HUES64 (cell line): ENCODE results near the gene PRKAR1A.

Experiments used
- H3K27ac ChIP-seq: 2 replicates; pipeline ENCODE4 v1.7.0; 2013; ENCODE audit warnings: low read depth, low read length, inconsistent platforms
- H3K27me3 ChIP-seq: 2 replicates; pipeline ENCODE4 v1.6.1; 2013; ENCODE audit warnings: mild to moderate bottlenecking, low read length; ENCODE audit not compliant: insufficient read depth
- H3K36me3 ChIP-seq: 2 replicates; pipeline ENCODE4 v1.6.1; 2013; ENCODE audit warnings: mild to moderate bottlenecking, low read length; ENCODE audit not compliant: insufficient read depth
- H3K4me1 ChIP-seq: 2 replicates; pipeline ENCODE4 v1.6.1; 2013; ENCODE audit warnings: mild to moderate bottlenecking, low read length, moderate library complexity; ENCODE audit not compliant: insufficient read depth
- H3K4me3 ChIP-seq: 2 replicates; pipeline ENCODE4 v1.5.1; 2013; ENCODE audit warnings: mild to moderate bottlenecking, low read length, moderate library complexity
- H3K9ac ChIP-seq: 2 replicates; pipeline ENCODE4 v1.6.1; 2013; ENCODE audit warnings: mild to moderate bottlenecking, low read depth, low read length
- H3K9me3 ChIP-seq: 2 replicates; pipeline ENCODE4 v1.6.1; 2013; ENCODE audit warnings: low read depth, low read length; ENCODE audit not compliant: insufficient read depth
- WGBS: fragments of 150-250, 120-280 bp; methylation state at CpG from one replicate; pipeline ENCODE4 v1.1.7; 2013; ENCODE audit warnings: missing lambda C conversion rate; 5-methylcytosine and 5-hydroxymethylcytosine counted together

Gene PRKAR1A

DNA sequence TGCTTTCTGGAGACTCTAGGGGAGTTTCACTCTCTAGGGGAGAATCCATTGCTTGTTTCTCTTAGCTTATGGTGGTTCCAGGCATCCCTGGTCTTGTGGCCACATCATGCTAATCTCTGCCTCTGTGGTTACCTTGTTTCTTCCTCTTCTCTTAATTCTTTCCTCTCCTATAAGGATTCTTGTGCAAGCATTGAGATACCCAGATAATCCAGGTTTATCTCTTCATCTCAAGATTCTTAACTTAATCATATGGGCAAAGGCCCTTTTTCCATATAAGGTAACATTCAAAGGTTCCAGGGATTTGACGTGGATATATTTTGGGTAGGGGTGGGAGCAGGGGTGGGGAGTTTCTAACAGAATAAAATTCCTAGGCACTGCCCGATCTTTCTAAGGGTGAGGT is 56.4 kb downstream of the PRKAR1A start:
- Histone ChIP-seq H3K4me3 (no peak overlapping the region), H3K36me3 (no peaks in the 10 kb centered on the region), H3K4me1 (no peaks in the 10 kb centered on the region), H3K9ac (no peak overlapping the region), H3K27me3 (no peaks in the 10 kb centered on the region), H3K27ac (no peak overlapping the region), H3K9me3 (no peaks in the 10 kb centered on the region)
- WGBS, result 81% methylated on average over 2 of the region's 2 CpGs

DNA sequence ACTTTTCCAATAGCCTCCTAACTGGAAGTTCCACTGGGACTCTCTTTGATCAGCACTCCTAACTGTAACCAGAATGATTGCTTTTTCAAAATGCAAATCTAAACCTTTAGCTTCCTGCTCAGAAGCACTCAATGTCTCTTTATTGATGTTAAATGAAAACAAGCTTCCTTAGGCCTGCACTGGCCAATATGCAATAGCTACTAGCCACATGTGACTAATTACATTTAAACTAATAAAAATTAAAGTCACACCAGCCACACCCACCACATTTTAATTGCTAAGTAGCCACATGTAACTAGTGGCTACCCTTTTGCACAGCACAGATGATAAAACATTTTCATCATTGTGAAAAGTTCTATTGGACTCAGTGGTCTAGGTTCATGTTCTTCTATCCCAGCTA is 57.1 kb downstream of the PRKAR1A start:
- H3K4me1 ChIP-seq, result no peaks in the 10 kb centered on the region
- H3K27me3 ChIP-seq, result no peaks in the 10 kb centered on the region
- no peak overlapping the region for H3K4me3 ChIP-seq
- H3K36me3 ChIP-seq, result no peaks in the 10 kb centered on the region
- no peak overlapping the region for H3K27ac ChIP-seq
- H3K9ac ChIP-seq, result no peak overlapping the region
- no peaks in the 10 kb centered on the region for H3K9me3 ChIP-seq

DNA sequence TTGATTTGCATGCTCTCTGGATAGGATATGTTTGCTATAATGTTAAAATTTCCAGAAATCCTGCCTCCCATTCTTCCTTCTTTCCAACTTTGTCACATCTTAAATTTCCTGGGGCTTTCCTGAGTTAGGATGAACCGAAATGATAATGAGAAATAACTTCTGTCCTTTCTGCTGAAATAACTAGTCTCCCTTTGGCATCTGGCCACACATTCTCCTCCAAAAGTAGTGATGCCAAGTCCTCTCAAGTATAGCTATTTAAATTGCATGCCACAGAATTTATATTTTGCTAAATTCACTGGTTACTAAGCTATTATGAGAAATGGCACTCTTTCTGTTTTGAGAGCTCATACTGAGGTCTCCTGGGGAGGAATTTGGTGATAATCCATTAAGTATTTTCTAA is 58.3 kb downstream of the PRKAR1A start:
- H3K4me3 ChIP-seq, result no peak overlapping the region
- H3K9ac ChIP-seq, result no peak overlapping the region
- no peaks in the 10 kb centered on the region for H3K9me3 ChIP-seq
- H3K36me3 ChIP-seq, result no peaks in the 10 kb centered on the region
- 89% methylated on average over 1 of the region's 1 CpG for WGBS
- no peaks in the 10 kb centered on the region for H3K27me3 ChIP-seq
- no peak overlapping the region for H3K27ac ChIP-seq
- no peaks in the 10 kb centered on the region for H3K4me1 ChIP-seq

DNA sequence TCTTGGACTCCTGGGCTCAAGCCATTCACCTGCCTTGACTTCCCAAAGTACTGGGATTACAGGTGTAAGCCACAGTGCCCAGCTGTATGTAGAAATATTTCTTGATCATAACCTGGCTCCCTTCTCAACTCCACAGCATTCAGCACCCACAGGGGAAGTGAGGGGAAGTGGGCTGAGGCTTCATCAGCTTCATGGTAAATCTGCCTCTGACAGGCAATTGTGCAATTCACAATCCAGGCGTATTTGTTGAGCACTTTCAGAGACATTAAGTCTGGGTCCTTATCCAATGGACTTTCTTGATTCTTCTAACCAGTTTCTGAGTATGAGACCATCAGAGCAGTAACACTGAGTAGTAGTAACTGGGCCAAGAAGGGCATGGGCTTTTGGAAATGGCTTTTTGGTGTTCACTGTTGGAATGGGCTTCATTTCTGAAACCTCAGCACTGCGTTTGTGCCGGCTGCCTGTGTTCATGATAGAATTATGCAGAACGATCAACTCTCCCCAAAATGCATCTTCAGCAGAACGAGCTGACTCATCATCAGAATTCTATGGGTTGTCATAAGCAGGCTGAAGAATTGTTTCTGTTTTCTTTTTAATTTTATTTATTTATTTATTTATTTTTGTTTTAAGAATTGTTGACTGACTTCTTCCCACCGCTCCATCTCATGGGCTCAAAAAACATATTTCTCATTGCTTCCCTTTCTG is 60.1 kb downstream of the PRKAR1A start:
- Histone ChIP-seq H3K4me3 (no peak overlapping the region), H3K4me1 (no peaks in the 10 kb centered on the region), H3K27ac (no peak overlapping the region), H3K27me3 (no peaks in the 10 kb centered on the region), H3K36me3 (no peaks in the 10 kb centered on the region), H3K9ac (no peak overlapping the region), H3K9me3 (no peaks in the 10 kb centered on the region)
- 98% methylated on average over 6 of the region's 6 CpGs for WGBS

DNA sequence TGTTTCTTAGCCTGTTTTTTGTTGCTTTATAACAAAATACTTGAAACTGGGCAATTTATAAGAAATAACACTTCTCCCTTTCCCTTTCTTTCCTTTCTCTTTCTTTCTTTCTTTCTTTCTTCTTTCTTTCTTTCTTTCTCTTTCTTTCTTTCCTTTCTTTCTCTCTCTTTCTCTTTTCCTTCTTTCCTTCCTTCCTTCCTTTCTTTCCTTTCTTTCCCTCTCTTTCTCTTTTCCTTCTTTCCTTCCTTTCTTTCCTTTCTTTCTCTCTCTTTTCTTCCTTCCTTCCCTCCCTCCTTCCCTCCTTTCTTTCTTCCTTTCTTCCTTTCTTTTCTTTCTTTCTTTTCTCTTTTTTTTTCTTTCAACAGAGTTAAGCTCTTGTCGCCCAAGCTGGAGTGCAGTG is 61.1 kb downstream of the PRKAR1A start:
- Histone ChIP-seq H3K27me3 (no peaks in the 10 kb centered on the region), H3K9ac (no peak overlapping the region), H3K27ac (no peak overlapping the region), H3K4me3 (no peak overlapping the region), H3K36me3 (no peaks in the 10 kb centered on the region), H3K9me3 (no peaks in the 10 kb centered on the region), H3K4me1 (no peaks in the 10 kb centered on the region)
- 81% methylated on average over 1 of the region's 1 CpG for WGBS

DNA sequence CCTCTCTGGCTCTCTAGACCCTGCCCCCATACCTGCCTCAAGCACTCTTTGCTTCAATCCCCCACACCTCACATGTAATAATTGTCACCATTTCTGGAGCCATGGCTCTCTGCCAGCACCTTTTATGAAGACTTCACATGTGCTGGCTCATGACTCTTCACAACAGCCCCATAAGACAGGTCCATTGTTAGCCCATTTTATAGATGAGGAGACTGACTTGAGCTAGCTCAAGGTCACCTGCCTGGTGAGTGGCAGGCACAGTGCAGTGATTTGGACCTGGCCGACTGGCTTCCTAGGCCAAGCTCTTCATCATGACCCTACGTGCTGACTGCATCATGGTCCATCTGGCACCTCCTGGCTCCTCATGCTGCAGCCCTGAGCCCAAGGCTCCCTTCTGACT is 63.9 kb downstream of the PRKAR1A start:
- H3K4me1 ChIP-seq, result no peaks in the 10 kb centered on the region
- H3K9ac ChIP-seq, result no peak overlapping the region
- no peaks in the 10 kb centered on the region for H3K36me3 ChIP-seq
- no peak overlapping the region for H3K4me3 ChIP-seq
- no peaks in the 10 kb centered on the region for H3K27me3 ChIP-seq
- H3K9me3 ChIP-seq, result no peaks in the 10 kb centered on the region
- 96% methylated on average over 2 of the region's 2 CpGs for WGBS
- H3K27ac ChIP-seq, result no peak overlapping the region

DNA sequence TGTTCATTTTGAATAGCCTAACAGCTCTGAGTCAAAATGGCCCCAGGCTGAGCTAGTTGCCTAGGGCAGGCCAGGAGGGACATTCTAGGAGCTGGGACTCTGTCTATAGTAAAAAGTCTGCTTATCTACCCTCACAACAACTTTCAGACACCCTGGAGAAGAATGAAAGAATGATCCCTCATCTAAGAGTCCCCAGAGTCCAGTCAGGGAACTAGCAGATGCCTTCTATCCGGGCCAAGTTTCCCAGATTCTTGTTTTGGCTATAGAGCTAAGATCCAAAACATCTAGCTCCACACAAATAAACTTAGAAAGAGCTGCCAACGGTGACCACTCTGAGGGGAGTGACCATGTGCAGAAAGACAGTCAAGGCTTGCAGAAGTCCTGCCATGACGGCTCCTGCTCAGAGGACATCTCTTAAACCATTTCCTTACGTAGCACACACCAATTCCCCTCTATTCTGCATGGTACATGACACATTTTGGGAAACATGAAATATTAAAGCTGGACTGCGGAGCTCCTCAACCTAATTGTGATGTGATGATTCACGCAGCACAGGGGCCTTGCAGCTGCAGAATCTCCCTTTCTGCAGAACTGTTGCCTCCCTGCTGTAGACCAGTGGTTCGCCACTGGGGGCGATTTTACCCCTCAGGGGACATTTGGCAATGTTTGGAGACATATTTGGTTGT is 64.7 kb downstream of the PRKAR1A start:
- H3K4me1 ChIP-seq, result no peaks in the 10 kb centered on the region
- no peaks in the 10 kb centered on the region for H3K9me3 ChIP-seq
- no peaks in the 10 kb centered on the region for H3K27me3 ChIP-seq
- 85% methylated on average over 8 of the region's 8 CpGs for whole genome bisulfite sequencing
- H3K9ac ChIP-seq, result no peak overlapping the region
- H3K4me3 ChIP-seq, result no peak overlapping the region
- no peaks in the 10 kb centered on the region for H3K36me3 ChIP-seq
- H3K27ac ChIP-seq, result no peak overlapping the region

DNA sequence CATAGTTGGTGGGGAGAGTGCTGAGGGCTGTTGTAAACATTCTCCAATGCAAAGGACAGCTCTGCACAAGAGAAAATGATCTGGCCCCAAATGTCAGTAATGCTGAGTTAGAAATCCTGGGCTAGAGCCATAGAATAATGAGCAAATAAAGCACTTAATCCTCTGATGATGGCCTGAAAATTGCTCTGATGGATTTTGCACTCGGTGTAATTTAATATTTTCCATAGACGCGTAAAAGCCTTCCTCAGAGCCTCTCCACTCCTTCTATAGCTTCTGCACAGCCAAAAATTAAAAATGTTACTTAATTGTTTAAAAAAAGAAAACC is 65.2 kb downstream of the PRKAR1A start:
- Histone ChIP-seq H3K9ac (no peak overlapping the region), H3K4me3 (no peak overlapping the region), H3K9me3 (no peaks in the 10 kb centered on the region), H3K27me3 (no peaks in the 10 kb centered on the region), H3K27ac (no peak overlapping the region), H3K4me1 (no peaks in the 10 kb centered on the region), H3K36me3 (no peaks in the 10 kb centered on the region)
- 82% methylated on average over 3 of the region's 3 CpGs for WGBS

DNA sequence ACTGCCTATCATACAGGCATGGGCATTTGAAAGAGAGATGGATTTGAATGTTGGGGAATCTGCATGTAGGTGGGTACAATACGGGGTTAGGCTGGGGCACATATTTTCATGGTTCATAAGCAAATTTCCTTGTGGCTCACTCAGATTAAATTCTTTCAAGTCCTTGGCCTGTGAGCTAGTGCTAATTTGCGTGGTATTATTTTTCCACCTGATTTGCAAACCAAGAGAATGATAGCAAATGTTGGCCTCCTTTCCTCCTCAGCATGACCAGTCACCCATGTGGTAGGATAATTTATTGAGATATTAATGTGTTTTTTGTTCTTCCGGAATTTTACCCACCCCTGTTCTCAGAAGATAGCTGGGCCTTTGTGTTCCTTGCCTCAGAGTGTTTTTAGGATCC is 66.0 kb downstream of the PRKAR1A start:
- Histone ChIP-seq H3K27ac (no peak overlapping the region), H3K36me3 (no peaks in the 10 kb centered on the region)

DNA sequence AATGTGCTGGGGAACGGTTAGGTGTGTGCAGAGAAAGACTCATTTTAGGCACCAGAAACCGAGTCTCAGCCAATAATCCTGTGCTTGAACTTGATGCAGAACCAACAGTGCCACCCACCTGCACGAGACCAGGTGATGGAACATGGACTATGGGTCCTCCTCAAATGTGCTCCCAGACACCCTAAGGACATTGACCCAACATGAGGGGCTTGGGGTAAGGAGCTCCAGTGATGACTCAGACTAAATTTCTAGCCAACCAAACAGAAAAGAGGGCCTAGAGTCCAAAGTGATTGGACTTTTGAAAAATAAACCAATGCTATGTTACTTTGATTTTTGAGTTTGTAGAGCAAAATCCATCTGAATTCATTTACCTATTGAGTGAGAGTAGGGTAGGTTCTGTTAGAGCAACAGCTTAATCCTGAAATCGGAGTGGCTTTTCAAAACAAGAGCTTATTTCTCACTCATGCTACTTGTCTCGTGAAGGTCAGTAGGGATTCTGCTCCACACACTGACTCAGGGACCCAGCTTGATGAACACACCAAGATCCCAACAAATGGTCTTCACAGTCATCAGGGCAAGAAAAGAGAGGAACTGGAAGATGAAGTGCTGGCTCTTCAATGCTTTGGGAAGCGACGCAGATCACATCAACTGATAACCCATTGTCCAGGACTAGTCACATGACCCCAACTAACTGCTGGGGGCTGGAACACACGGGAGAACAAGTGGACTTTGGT is 67.1 kb downstream of the PRKAR1A start:
- Histone ChIP-seq H3K9me3 (no peaks in the 10 kb centered on the region), H3K27me3 (no peaks in the 10 kb centered on the region), H3K36me3 (no peaks in the 10 kb centered on the region), H3K9ac (no peak overlapping the region), H3K4me1 (no peaks in the 10 kb centered on the region), H3K4me3 (no peak overlapping the region), H3K27ac (no peak overlapping the region)
- 92% methylated on average over 8 of the region's 8 CpGs for WGBS

More for the DNA sequence above, 66.0 kb downstream of the PRKAR1A start:
- Histone ChIP-seq H3K9ac (no peak overlapping the region), H3K4me1 (no peaks in the 10 kb centered on the region), H3K27me3 (no peaks in the 10 kb centered on the region), H3K9me3 (no peaks in the 10 kb centered on the region), H3K4me3 (no peak overlapping the region)
- WGBS, result 97% methylated on average over 3 of the region's 3 CpGs

DNA sequence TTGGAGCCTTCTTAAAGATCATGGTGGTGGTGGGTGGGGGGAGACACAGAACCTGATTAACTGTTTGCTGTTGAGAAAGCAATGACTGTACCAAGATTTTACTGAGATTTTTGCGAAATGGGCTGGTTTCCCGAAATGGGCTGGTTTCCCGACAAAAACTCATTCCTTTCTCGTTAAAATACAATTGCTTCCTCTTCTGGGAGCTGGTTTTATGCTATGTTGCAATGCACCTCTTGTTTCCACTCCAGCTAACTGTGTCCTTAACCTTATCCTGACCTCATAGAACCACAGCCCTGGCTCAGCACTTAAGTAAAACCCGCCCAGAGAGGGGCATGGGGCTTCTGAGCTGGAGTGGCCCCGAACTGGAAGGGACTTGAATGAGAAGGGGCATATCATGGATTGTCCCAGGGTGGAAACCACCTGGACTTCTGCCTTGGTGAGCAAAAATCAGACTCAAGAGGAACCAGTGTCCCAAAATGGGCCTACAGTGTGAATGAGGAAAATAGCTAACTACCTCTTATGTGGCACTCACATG is 68.1 kb downstream of the PRKAR1A start:
- Histone ChIP-seq H3K27me3 (no peaks in the 10 kb centered on the region), H3K4me3 (no peak overlapping the region), H3K9ac (no peak overlapping the region), H3K4me1 (no peaks in the 10 kb centered on the region), H3K9me3 (no peaks in the 10 kb centered on the region), H3K36me3 (no peaks in the 10 kb centered on the region), H3K27ac (no peak overlapping the region)
- 95% methylated on average over 6 of the region's 6 CpGs for WGBS
